IPS-20b (cell line): Measurements from ENCODE around the gene IRX3.
"Not testable (repeated sequence)": the region's sequence is repeated elsewhere in the genome, so short reads cannot be mapped to it uniquely, and the experiment has no call there.

Source experiments
- H3K27ac ChIP-seq: one replicate; pipeline ENCODE4 v1.5.1; 2013; ENCODE audit warnings: low read length
- H3K27me3 ChIP-seq: 2 replicates; pipeline ENCODE4 v1.6.1; 2013; ENCODE audit warnings: mild to moderate bottlenecking, low read length, inconsistent platforms; ENCODE audit not compliant: insufficient read depth
- H3K36me3 ChIP-seq: 2 replicates; pipeline ENCODE4 v1.6.1; 2013; ENCODE audit warnings: low read depth, mild to moderate bottlenecking, inconsistent platforms, low read length, moderate library complexity; ENCODE audit not compliant: insufficient read depth
- H3K4me1 ChIP-seq: 2 replicates; pipeline ENCODE4 v1.6.1; 2013; ENCODE audit warnings: mild to moderate bottlenecking, control low read depth, inconsistent platforms, low read length, moderate library complexity; ENCODE audit not compliant: insufficient read depth
- H3K4me3 ChIP-seq: 2 replicates; pipeline ENCODE4 v1.5.1; 2013; ENCODE audit warnings: mild to moderate bottlenecking, low read length, inconsistent platforms
- H3K9ac ChIP-seq: 2 replicates; pipeline ENCODE4 v1.6.1; 2013; ENCODE audit warnings: low read depth, mild to moderate bottlenecking, inconsistent platforms, low read length, moderate library complexity
- H3K9me3 ChIP-seq: 2 replicates; pipeline ENCODE4 v1.6.1; 2013; ENCODE audit warnings: mild to moderate bottlenecking, low read depth, low read length, inconsistent platforms; ENCODE audit not compliant: insufficient read depth

Gene IRX3

GRCh38 chr16:54266363-54266955, 20.1 kb downstream of the IRX3 start:
- Histone ChIP-seq H3K27ac (no peak overlapping the region), H3K4me3 (no peak overlapping the region), H3K9me3 (no peaks in the 10 kb centered on the region), H3K4me1 (no peaks in the 10 kb centered on the region), H3K9ac (no peak overlapping the region), H3K27me3 (no peaks in the 10 kb centered on the region), H3K36me3 (no peaks in the 10 kb centered on the region)

GRCh38 chr16:54265575-54266107, 20.9 kb downstream of the IRX3 start:
- Histone ChIP-seq H3K9me3 (no peaks in the 10 kb centered on the region), H3K36me3 (no peaks in the 10 kb centered on the region), H3K9ac (no peak overlapping the region), H3K4me3 (no peak overlapping the region), H3K27me3 (no peaks in the 10 kb centered on the region), H3K27ac (no peak overlapping the region), H3K4me1 (no peaks in the 10 kb centered on the region)

GRCh38 chr16:54253118-54253517, 33.5 kb downstream of the IRX3 start:
- no peaks in the 10 kb centered on the region for H3K4me1 ChIP-seq
- no peaks in the 10 kb centered on the region for H3K27me3 ChIP-seq
- no peaks in the 10 kb centered on the region for H3K36me3 ChIP-seq
- H3K9ac ChIP-seq: no peak overlapping the region
- no peak overlapping the region for H3K27ac ChIP-seq
- H3K4me3 ChIP-seq: no peak overlapping the region
- H3K9me3 ChIP-seq: no peaks in the 10 kb centered on the region

- no peaks in the 10 kb centered on the region for H3K36me3 ChIP-seq
- H3K9me3 ChIP-seq: no peaks in the 10 kb centered on the region
- H3K4me3 ChIP-seq: no peak overlapping the region
- no peaks in the 10 kb centered on the region for H3K27me3 ChIP-seq
- H3K9ac ChIP-seq: no peak overlapping the region
- no peak overlapping the region for H3K27ac ChIP-seq
- H3K4me1 ChIP-seq: no peaks in the 10 kb centered on the region
These were observed 37.5 kb downstream of the IRX3 start for GRCh38 chr16:54248863-54249710.

- not testable (repeated sequence) for H3K4me1 ChIP-seq, H3K9me3 ChIP-seq, H3K4me3 ChIP-seq, H3K27me3 ChIP-seq, H3K27ac ChIP-seq, H3K36me3 ChIP-seq, H3K9ac ChIP-seq
These were observed 38.9 kb downstream of the IRX3 start for GRCh38 chr16:54247705-54248104.

GRCh38 chr16:54246454-54246821, 40.1 kb downstream of the IRX3 start:
- Histone ChIP-seq H3K9ac (no peak overlapping the region), H3K4me1 (no peaks in the 10 kb centered on the region; the same call in 1 of the 2 replicates), H3K27ac (no peak overlapping the region), H3K36me3 (no peaks in the 10 kb centered on the region), H3K4me3 (no peak overlapping the region), H3K27me3 (no peaks in the 10 kb centered on the region), H3K9me3 (no peaks in the 10 kb centered on the region)

GRCh38 chr16:54245788-54246453, 40.7 kb downstream of the IRX3 start:
- no peaks in the 10 kb centered on the region; the same call in 1 of the 2 replicates for H3K4me1 ChIP-seq
- no peaks in the 10 kb centered on the region for H3K9me3 ChIP-seq
- no peaks in the 10 kb centered on the region for H3K36me3 ChIP-seq
- H3K9ac ChIP-seq: no peak overlapping the region
- no peaks in the 10 kb centered on the region for H3K27me3 ChIP-seq
- H3K4me3 ChIP-seq: no peak overlapping the region
- H3K27ac ChIP-seq: no peak overlapping the region

GRCh38 chr16:54244061-54244886, 42.3 kb downstream of the IRX3 start:
- Histone ChIP-seq H3K4me1 (no peaks in the 10 kb centered on the region; the same call in 1 of the 2 replicates), H3K27ac (no peak overlapping the region), H3K9me3 (no peaks in the 10 kb centered on the region)

GRCh38 chr16:54243202-54243601, 43.4 kb downstream of the IRX3 start:
- H3K9ac ChIP-seq: no peak overlapping the region

More at GRCh38 chr16:54244061-54244886, 42.3 kb downstream of the IRX3 start:
- Histone ChIP-seq H3K9ac (no peak overlapping the region), H3K4me3 (no peak overlapping the region), H3K36me3 (no peaks in the 10 kb centered on the region), H3K27me3 (no peaks in the 10 kb centered on the region)

GRCh38 chr16:54242199-54242598, 44.4 kb downstream of the IRX3 start:
- H3K27ac ChIP-seq: no peak overlapping the region
- H3K4me3 ChIP-seq: no peak overlapping the region; the same call in 1 of the 2 replicates
- H3K9ac ChIP-seq: no peak overlapping the region
- no peaks in the 10 kb centered on the region for H3K27me3 ChIP-seq
- H3K4me1 ChIP-seq: no peaks in the 10 kb centered on the region; the same call in 1 of the 2 replicates
- no peaks in the 10 kb centered on the region for H3K36me3 ChIP-seq
- no peaks in the 10 kb centered on the region for H3K9me3 ChIP-seq

More at GRCh38 chr16:54243202-54243601, 43.4 kb downstream of the IRX3 start:
- H3K36me3 ChIP-seq: no peaks in the 10 kb centered on the region
- H3K27me3 ChIP-seq: no peaks in the 10 kb centered on the region
- no peaks in the 10 kb centered on the region; the same call in 1 of the 2 replicates for H3K4me1 ChIP-seq
- H3K9me3 ChIP-seq: no peaks in the 10 kb centered on the region
- no peak overlapping the region for H3K27ac ChIP-seq
- no peak overlapping the region for H3K4me3 ChIP-seq

- no peaks in the 10 kb centered on the region for H3K27me3 ChIP-seq
- no peak overlapping the region for H3K9ac ChIP-seq
- no peak overlapping the region for H3K27ac ChIP-seq
- H3K36me3 ChIP-seq: no peaks in the 10 kb centered on the region
- H3K9me3 ChIP-seq: no peaks in the 10 kb centered on the region
- no peaks in the 10 kb centered on the region; the same call in 1 of the 2 replicates for H3K4me1 ChIP-seq
- no peak overlapping the region for H3K4me3 ChIP-seq
These were observed 45.1 kb downstream of the IRX3 start for GRCh38 chr16:54241525-54241924.
